ENCODE data around the gene PCDH15.

Gene PCDH15

DNA sequence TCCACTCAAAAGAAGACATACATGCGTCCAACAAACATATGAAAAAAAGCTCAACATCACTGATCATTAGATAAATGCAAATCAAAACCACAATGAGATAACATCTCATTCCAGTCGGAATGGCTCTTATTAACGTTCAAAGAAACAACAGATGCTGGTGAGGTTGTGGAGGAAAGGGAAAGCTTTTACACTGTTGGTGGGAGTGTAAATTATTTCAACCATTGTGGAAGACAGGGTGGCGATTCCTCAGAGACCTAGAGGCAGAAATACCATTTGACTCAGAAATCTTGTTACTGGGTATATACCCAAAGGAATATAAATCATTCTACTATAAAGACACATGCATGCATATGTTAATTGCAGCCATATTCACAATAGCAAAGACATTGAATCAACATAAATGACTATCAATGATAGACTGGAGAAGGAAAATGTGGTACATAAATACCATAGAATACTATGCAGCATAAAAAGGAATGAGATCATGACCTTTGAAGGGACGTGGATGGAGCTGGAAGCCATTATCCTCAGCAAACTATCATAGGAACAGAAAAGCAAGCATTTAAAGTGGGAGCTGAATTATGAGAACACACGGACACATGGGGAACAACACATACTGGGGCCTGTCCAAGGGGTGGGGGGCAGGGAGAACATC, 28.4 kb downstream of the PCDH15 start:
- H3K14ac ChIP-seq (ENCODE audit: low read length) = no peak overlapping the region
- no CpG with 5 or more reads among the region's 6 CpGs for WGBS (ENCODE audit: extremely low coverage, insufficient coverage, insufficient read length)

DNA sequence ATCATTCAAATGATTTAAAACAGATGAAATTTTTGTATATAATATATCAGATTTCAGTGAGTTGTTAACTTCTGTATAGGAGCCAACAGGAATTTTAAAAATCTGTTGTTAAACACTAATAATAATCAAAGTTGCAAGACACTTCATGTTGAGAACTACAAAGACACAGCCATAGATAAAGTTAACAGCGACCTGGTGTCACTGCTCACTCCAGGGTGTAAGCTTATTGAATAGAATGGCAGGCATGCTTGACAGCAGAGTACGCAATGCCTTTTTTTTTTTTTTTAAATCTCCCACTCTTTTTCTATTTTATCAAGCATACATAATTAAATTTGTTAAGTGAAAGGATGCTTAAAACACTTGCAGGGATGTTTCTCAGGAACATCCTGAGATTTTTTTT, 32.0 kb downstream of the PCDH15 start:
- DNase-seq = no peak
- Histone ChIP-seq H3K27ac (ENCODE audit: low read depth, low read length) (no peak overlapping the region), H3K4me3 (ENCODE audit: low read depth, low read length) (no peak overlapping the region), H4K8ac (ENCODE audit: low read depth, low read length) (no peak overlapping the region), H3K4me2 (ENCODE audit: low read length) (no peak overlapping the region), H2AK5ac (ENCODE audit: low read length) (no peak overlapping the region), H3K79me2 (ENCODE audit: control insufficient read depth, insufficient read depth, low read length, poor library complexity) (no peaks in the 10 kb centered on the region), H2AFZ (ENCODE audit: insufficient read depth, low read length, poor library complexity) (no peak overlapping the region), H3K27me3 (ENCODE audit: insufficient read depth, low read length) (no peaks in the 10 kb centered on the region), H3K4me1 (ENCODE audit: control insufficient read depth in 1 of 2, insufficient read depth in 2 of 2, low read length in 2 of 2) (no peaks in the 10 kb centered on the region), H3K79me1 (ENCODE audit: low read length) (no peaks in the 10 kb centered on the region), H2BK120ac (ENCODE audit: insufficient read depth, low read length, poor library complexity) (no peak overlapping the region), H3K14ac (ENCODE audit: low read length) (no peak overlapping the region), H4K12ac (ENCODE audit: low read depth, low read length) (no peak overlapping the region), H2BK12ac (ENCODE audit: low read length) (no peak overlapping the region), H2BK5ac (ENCODE audit: low read depth, low read length, poor library complexity) (no peak overlapping the region), H3K36me3 (ENCODE audit: control insufficient read depth in 1 of 2, insufficient read depth in 2 of 2, low read length in 2 of 2) (no peaks in the 10 kb centered on the region), H3K9ac (ENCODE audit: low read length) (no peak overlapping the region), H3K4ac (ENCODE audit: low read depth, low read length) (no peak overlapping the region), H3K18ac (ENCODE audit: low read length) (no peak overlapping the region), H4K91ac (ENCODE audit: low read depth, low read length) (no peak overlapping the region), H3K23ac (ENCODE audit: low read length) (no peak overlapping the region), H3K9me3 (ENCODE audit: insufficient read depth, low read depth, low read length) (no peaks in the 10 kb centered on the region)
- WGBS (ENCODE audit: extremely low coverage, insufficient coverage, insufficient read length) = no CpG with 5 or more reads among the region's 2 CpGs

More for the DNA sequence above, 28.4 kb downstream of the PCDH15 start:
- H3K4me3 ChIP-seq (ENCODE audit: low read depth, low read length) = no peak overlapping the region
- no peak for DNase-seq
- H2BK5ac ChIP-seq (ENCODE audit: low read depth, low read length, poor library complexity) = no peak overlapping the region
- no peak overlapping the region for H3K27ac ChIP-seq (ENCODE audit: low read depth, low read length)
- no peak overlapping the region for H2AK5ac ChIP-seq (ENCODE audit: low read length)
- H2AFZ ChIP-seq (ENCODE audit: insufficient read depth, low read length, poor library complexity) = no peak overlapping the region
- no peak overlapping the region for H2BK120ac ChIP-seq (ENCODE audit: insufficient read depth, low read length, poor library complexity)
- no peak overlapping the region for H4K91ac ChIP-seq (ENCODE audit: low read depth, low read length)
- no peaks in the 10 kb centered on the region for H3K4me1 ChIP-seq (ENCODE audit: control insufficient read depth in 1 of 2, insufficient read depth in 2 of 2, low read length in 2 of 2)
- H3K9ac ChIP-seq (ENCODE audit: low read length) = no peak overlapping the region
- H3K23ac ChIP-seq (ENCODE audit: low read length) = no peak overlapping the region
- no peak overlapping the region for H2BK12ac ChIP-seq (ENCODE audit: low read length)
- no peak overlapping the region for H4K8ac ChIP-seq (ENCODE audit: low read depth, low read length)
- H3K4me2 ChIP-seq (ENCODE audit: low read length) = no peak overlapping the region
- no peak overlapping the region for H3K4ac ChIP-seq (ENCODE audit: low read depth, low read length)
- no peaks in the 10 kb centered on the region for H3K79me1 ChIP-seq (ENCODE audit: low read length)
- H4K12ac ChIP-seq (ENCODE audit: low read depth, low read length) = no peak overlapping the region
- H3K79me2 ChIP-seq (ENCODE audit: control insufficient read depth, insufficient read depth, low read length, poor library complexity) = no peaks in the 10 kb centered on the region
- H3K9me3 ChIP-seq (ENCODE audit: insufficient read depth, low read depth, low read length) = no peaks in the 10 kb centered on the region
- no peaks in the 10 kb centered on the region for H3K27me3 ChIP-seq (ENCODE audit: insufficient read depth, low read length)
- H3K18ac ChIP-seq (ENCODE audit: low read length) = no peak overlapping the region
- H3K36me3 ChIP-seq (ENCODE audit: control insufficient read depth in 1 of 2, insufficient read depth in 2 of 2, low read length in 2 of 2) = no peaks in the 10 kb centered on the region

DNA sequence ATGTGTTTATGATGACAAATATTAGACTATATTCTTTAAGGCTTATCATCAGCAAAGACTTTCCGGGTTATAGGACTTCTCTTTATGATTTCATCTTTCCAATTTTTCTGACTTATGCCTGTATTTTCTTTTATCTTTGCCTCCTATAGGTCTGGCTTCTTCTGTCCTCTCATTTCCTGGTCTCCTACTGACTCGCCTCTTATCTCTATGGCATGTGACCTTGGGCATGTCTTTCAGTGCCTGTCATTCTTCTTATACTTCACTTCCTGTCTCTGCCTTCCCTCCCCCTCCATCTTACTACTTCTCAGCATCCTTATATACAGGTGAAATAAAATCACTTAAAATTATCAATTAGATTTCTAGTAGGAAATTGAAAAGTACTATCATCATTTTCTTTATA, 42.2 kb downstream of the PCDH15 start:
- no peak for DNase-seq
- Histone ChIP-seq H3K9me3 (ENCODE audit: insufficient read depth, low read depth, low read length) (no peaks in the 10 kb centered on the region), H2AK5ac (ENCODE audit: low read length) (no peak overlapping the region), H3K27ac (ENCODE audit: low read depth, low read length) (no peak overlapping the region), H3K23ac (ENCODE audit: low read length) (no peak overlapping the region), H4K8ac (ENCODE audit: low read depth, low read length) (no peak overlapping the region), H3K14ac (ENCODE audit: low read length) (no peak overlapping the region), H3K79me2 (ENCODE audit: control insufficient read depth, insufficient read depth, low read length, poor library complexity) (no peaks in the 10 kb centered on the region), H3K9ac (ENCODE audit: low read length) (no peak overlapping the region), H3K18ac (ENCODE audit: low read length) (no peak overlapping the region), H3K79me1 (ENCODE audit: low read length) (no peaks in the 10 kb centered on the region), H3K4me2 (ENCODE audit: low read length) (no peak overlapping the region), H3K4me1 (ENCODE audit: control insufficient read depth in 1 of 2, insufficient read depth in 2 of 2, low read length in 2 of 2) (no peaks in the 10 kb centered on the region), H3K4ac (ENCODE audit: low read depth, low read length) (no peak overlapping the region), H2BK12ac (ENCODE audit: low read length) (no peak overlapping the region), H4K12ac (ENCODE audit: low read depth, low read length) (no peak overlapping the region), H3K4me3 (ENCODE audit: low read depth, low read length) (no peak overlapping the region), H2BK120ac (ENCODE audit: insufficient read depth, low read length, poor library complexity) (no peak overlapping the region), H2AFZ (ENCODE audit: insufficient read depth, low read length, poor library complexity) (no peak overlapping the region), H4K91ac (ENCODE audit: low read depth, low read length) (no peak overlapping the region), H2BK5ac (ENCODE audit: low read depth, low read length, poor library complexity) (no peak overlapping the region), H3K27me3 (ENCODE audit: insufficient read depth, low read length) (no peaks in the 10 kb centered on the region), H3K36me3 (ENCODE audit: control insufficient read depth in 1 of 2, insufficient read depth in 2 of 2, low read length in 2 of 2) (no peaks in the 10 kb centered on the region)
- WGBS (ENCODE audit: extremely low coverage, insufficient coverage, insufficient read length) = no CpG with 5 or more reads among the region's 2 CpGs

DNA sequence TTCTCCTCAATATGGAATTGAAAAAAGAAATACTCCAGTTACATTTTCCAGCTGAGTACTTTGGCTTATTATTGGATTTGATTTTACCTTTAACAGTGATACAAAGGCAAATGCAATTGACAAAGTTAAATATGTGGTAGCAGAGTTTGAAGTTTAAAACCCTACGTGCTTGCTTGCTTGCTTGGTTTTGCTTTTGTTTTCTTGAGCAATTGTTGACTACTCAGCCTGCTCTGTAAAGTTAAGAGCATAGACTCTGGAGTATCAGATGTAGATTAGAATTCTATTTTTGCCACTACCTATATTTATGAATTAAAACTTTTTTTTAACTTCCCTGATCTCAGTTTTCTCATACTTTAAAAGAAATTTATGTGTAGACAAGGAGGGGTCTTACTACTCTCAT, 51.4 kb downstream of the PCDH15 start:
- Histone ChIP-seq H3K9ac (ENCODE audit: low read length) (no peak overlapping the region), H2BK5ac (ENCODE audit: low read depth, low read length, poor library complexity) (no peak overlapping the region), H3K4ac (ENCODE audit: low read depth, low read length) (no peak overlapping the region), H3K18ac (ENCODE audit: low read length) (no peak overlapping the region), H3K36me3 (ENCODE audit: control insufficient read depth in 1 of 2, insufficient read depth in 2 of 2, low read length in 2 of 2) (no peaks in the 10 kb centered on the region), H3K27me3 (ENCODE audit: insufficient read depth, low read length) (no peaks in the 10 kb centered on the region), H3K4me1 (ENCODE audit: control insufficient read depth in 1 of 2, insufficient read depth in 2 of 2, low read length in 2 of 2) (no peaks in the 10 kb centered on the region), H3K79me1 (ENCODE audit: low read length) (no peaks in the 10 kb centered on the region), H2AFZ (ENCODE audit: insufficient read depth, low read length, poor library complexity) (no peak overlapping the region), H4K12ac (ENCODE audit: low read depth, low read length) (no peak overlapping the region), H3K23ac (ENCODE audit: low read length) (no peak overlapping the region), H3K14ac (ENCODE audit: low read length) (no peak overlapping the region), H3K9me3 (ENCODE audit: insufficient read depth, low read depth, low read length) (no peaks in the 10 kb centered on the region), H4K91ac (ENCODE audit: low read depth, low read length) (no peak overlapping the region), H3K79me2 (ENCODE audit: control insufficient read depth, insufficient read depth, low read length, poor library complexity) (no peaks in the 10 kb centered on the region), H3K4me2 (ENCODE audit: low read length) (no peak overlapping the region), H4K8ac (ENCODE audit: low read depth, low read length) (no peak overlapping the region), H3K4me3 (ENCODE audit: low read depth, low read length) (no peak overlapping the region), H2BK12ac (ENCODE audit: low read length) (no peak overlapping the region), H3K27ac (ENCODE audit: low read depth, low read length) (no peak overlapping the region), H2BK120ac (ENCODE audit: insufficient read depth, low read length, poor library complexity) (no peak overlapping the region), H2AK5ac (ENCODE audit: low read length) (no peak overlapping the region)
- WGBS (ENCODE audit: extremely low coverage, insufficient coverage, insufficient read length) = no CpG with 5 or more reads among the region's 1 CpG
- no peak for DNase-seq

Data from trophoblast cell (in vitro differentiated cells and primary cell).